Astrocyte (in vitro differentiated cells and primary cell): ENCODE measurements around the gene KLK1. TPM values are rescaled to one million over a fixed set of nuclear protein-coding genes. Genes with fewer than 3 reads are reported as not detected.

ENCODE experiments used
- DNase-seq: peaks from one replicate; pipeline ENCODE4 v3.0.0-alpha.2; 2010; ENCODE audit warnings: low read depth
- FAIRE-seq: peaks from 2 replicates; lab custom pipeline; 2011; peaks lifted over from hg19 to GRCh38; lab: Jason Lieb, UNC
- H2AFZ ChIP-seq: 2 replicates; pipeline ENCODE4 v1.6.0; 2012; ENCODE audit warnings: low read depth, low read length, inconsistent platforms
- H3K27ac ChIP-seq: 2 replicates; pipeline ENCODE4 v1.5.1; 2011; ENCODE audit warnings: low read depth, low read length, inconsistent platforms
- H3K27me3 ChIP-seq: 2 replicates; pipeline ENCODE4 v1.6.0; 2011; ENCODE audit warnings: low read length, inconsistent platforms; ENCODE audit not compliant: insufficient read depth
- H3K36me3 ChIP-seq: 2 replicates; pipeline ENCODE4 v1.5.1; 2011; ENCODE audit warnings: low read length, inconsistent platforms; ENCODE audit not compliant: insufficient read depth
- H3K4me1 ChIP-seq: 2 replicates; pipeline ENCODE4 v1.5.1; 2011; ENCODE audit warnings: low read length, inconsistent platforms; ENCODE audit not compliant: insufficient read depth
- H3K4me2 ChIP-seq: 2 replicates; pipeline ENCODE4 v1.6.0; 2012; ENCODE audit warnings: low read length, inconsistent platforms
- H3K4me3 ChIP-seq: 2 replicates; pipeline ENCODE4 v1.5.1; 2011; ENCODE audit warnings: low read depth, mild to moderate bottlenecking, low read length, inconsistent platforms; ENCODE audit not compliant: insufficient read depth
- H3K79me2 ChIP-seq: 2 replicates; pipeline ENCODE4 v1.6.0; 2012; ENCODE audit warnings: mild to moderate bottlenecking, low read length, inconsistent platforms; ENCODE audit not compliant: insufficient read depth
- H3K9ac ChIP-seq: 2 replicates; pipeline ENCODE4 v1.6.0; 2012; ENCODE audit warnings: mild to moderate bottlenecking, low read length, inconsistent platforms
- H3K9me3 ChIP-seq: 2 replicates; pipeline ENCODE4 v1.5.1; 2012; ENCODE audit warnings: low read depth, mild to moderate bottlenecking, low read length, inconsistent platforms; ENCODE audit not compliant: insufficient read depth
- H4K20me1 ChIP-seq: 2 replicates; pipeline ENCODE4 v1.6.0; 2012; ENCODE audit warnings: low read length, inconsistent platforms; ENCODE audit not compliant: insufficient read depth
- H3K27ac Mint-ChIP-seq: one replicate; pipeline ENCODE4 v1.8.0; 2021; ENCODE audit warnings: mild to moderate bottlenecking, mixed read lengths; ENCODE audit not compliant: unreplicated experiment
- H3K27me3 Mint-ChIP-seq: one replicate; pipeline ENCODE4 v1.8.0; 2021; ENCODE audit warnings: low read depth, mixed read lengths; ENCODE audit not compliant: unreplicated experiment
- H3K36me3 Mint-ChIP-seq: one replicate; pipeline ENCODE4 v1.8.0; 2021; ENCODE audit warnings: low read depth, mixed read lengths; ENCODE audit not compliant: unreplicated experiment
- H3K4me1 Mint-ChIP-seq: one replicate; pipeline ENCODE4 v1.8.0; 2021; ENCODE audit warnings: low read depth, mixed read lengths; ENCODE audit not compliant: unreplicated experiment
- H3K4me3 Mint-ChIP-seq: one replicate; pipeline ENCODE4 v1.8.0; 2021; ENCODE audit warnings: mild to moderate bottlenecking, moderate library complexity, mixed read lengths; ENCODE audit not compliant: unreplicated experiment
- H3K9me3 Mint-ChIP-seq: one replicate; pipeline ENCODE4 v1.8.0; 2021; ENCODE audit warnings: mild to moderate bottlenecking, mixed read lengths; ENCODE audit not compliant: unreplicated experiment
- CTCF ChIP-seq: IDR thresholded peaks from 2 replicates; pipeline ENCODE4 v1.5.1; 2011; ENCODE audit warnings: low read depth, mild to moderate bottlenecking, inconsistent platforms, low read length, moderate library complexity; ENCODE audit not compliant: insufficient read depth
- EZH2 ChIP-seq: IDR thresholded peaks from 2 replicates; pipeline ENCODE4 v1.6.1; 2012; ENCODE audit warnings: mild to moderate bottlenecking, low read length, inconsistent platforms; ENCODE audit not compliant: insufficient read depth
- total RNA-seq: library from RNA; stranded (reverse); gene quantifications from 2 replicates; pipeline ENCODE4 v1.2.1, GENCODE V29; 2021

Gene KLK1
- total RNA-seq, 1 donor from 2014 or later, result not detected

DNA sequence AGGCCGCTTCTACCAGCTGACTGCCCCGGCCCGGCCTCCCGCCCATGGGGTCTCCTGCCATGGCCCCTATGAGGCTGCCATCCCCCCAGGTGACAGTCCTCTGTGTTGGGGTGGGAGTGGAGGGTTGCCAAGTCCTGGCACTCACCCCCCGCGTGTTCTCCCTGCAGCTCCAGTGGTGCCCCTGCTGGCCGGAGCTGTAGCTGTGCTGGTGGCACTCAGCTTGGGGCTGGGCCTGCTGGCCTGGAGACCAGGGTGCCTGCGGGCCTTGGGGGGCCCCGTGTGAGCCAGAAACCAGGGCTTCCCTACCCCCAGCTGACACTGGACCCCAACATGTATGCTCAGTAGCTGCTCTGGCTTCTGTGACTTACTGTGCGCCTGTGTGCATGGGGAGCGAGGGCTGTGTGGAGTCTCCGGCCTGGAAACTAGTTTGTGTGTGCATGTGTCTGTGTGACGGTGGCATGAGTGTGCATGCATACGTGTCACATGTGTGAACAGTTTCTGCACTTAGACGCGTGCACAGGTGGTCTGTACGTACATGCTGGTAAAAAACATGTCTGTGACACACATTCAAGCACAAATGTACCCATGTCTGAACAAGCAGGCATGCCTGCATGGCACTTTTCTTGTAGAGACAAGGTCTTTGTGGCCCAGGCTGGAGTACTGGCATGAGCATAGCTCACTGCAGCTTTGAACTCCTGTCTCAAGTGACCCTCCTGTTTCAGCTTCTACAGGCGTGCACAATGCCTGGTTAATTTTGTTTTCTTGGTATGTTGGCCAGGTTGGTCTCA, 28.5 kb downstream of the KLK1 start:
- H3K4me3 Mint-ChIP-seq, result no peak overlapping the region
- no peak overlapping the region for H3K4me2 ChIP-seq
- TF ChIP-seq EZH2 (no peak), CTCF (no peak)

GRCh38 chr19:50794074-50794875, 29.3 kb downstream of the KLK1 start:
- Histone ChIP-seq H3K36me3 (peaks cover 9% of the 10 kb centered on the region), H2AFZ (no peak overlapping the region), H3K9me3 (no peaks in the 10 kb centered on the region), H4K20me1 (peaks cover 44% of the 10 kb centered on the region), H3K79me2 (peaks cover 13% of the 10 kb centered on the region), H3K27me3 (no peaks in the 10 kb centered on the region), H3K4me3 (no peak overlapping the region), H3K27ac (no peak overlapping the region), H3K4me2 (no peak overlapping the region), H3K4me1 (no peaks in the 10 kb centered on the region), H3K9ac (no peak overlapping the region)
- no peak for FAIRE-seq
- no peak for DNase-seq
- no peak for TF ChIP-seq EZH2
- Mint-ChIP-seq H3K4me1 (no peaks in the 10 kb centered on the region), H3K27me3 (peaks cover 5% of the 10 kb centered on the region), H3K4me3 (no peak overlapping the region), H3K9me3 (peaks cover 4% of the 10 kb centered on the region), H3K27ac (no peak overlapping the region), H3K36me3 (peaks cover 8% of the 10 kb centered on the region)

More for the DNA sequence above, 28.5 kb downstream of the KLK1 start:
- no peak overlapping the region for H2AFZ ChIP-seq
- no peaks in the 10 kb centered on the region for H3K27me3 ChIP-seq
- Mint-ChIP-seq H3K27ac (no peak overlapping the region), H3K4me1 (no peaks in the 10 kb centered on the region), H3K27me3 (no peaks in the 10 kb centered on the region), H3K9me3 (peaks cover 4% of the 10 kb centered on the region), H3K36me3 (peaks cover 8% of the 10 kb centered on the region)
- no peak overlapping the region for H3K27ac ChIP-seq
- peaks cover 52% of the 10 kb centered on the region for H4K20me1 ChIP-seq
- no peak overlapping the region for H3K4me3 ChIP-seq
- peaks cover 12% of the 10 kb centered on the region for H3K36me3 ChIP-seq
- FAIRE-seq (no peak), DNase-seq (no peak)
- no peaks in the 10 kb centered on the region for H3K4me1 ChIP-seq
- H3K9ac ChIP-seq, result no peak overlapping the region
- H3K9me3 ChIP-seq, result no peaks in the 10 kb centered on the region
- H3K79me2 ChIP-seq, result peaks cover 21% of the 10 kb centered on the region

GRCh38 chr19:50793558-50794065, 30.0 kb downstream of the KLK1 start:
- H3K9ac ChIP-seq, result no peak overlapping the region
- Mint-ChIP-seq H3K27ac (no peak overlapping the region), H3K4me3 (no peak overlapping the region), H3K27me3 (peaks cover 5% of the 10 kb centered on the region), H3K9me3 (peaks cover 4% of the 10 kb centered on the region), H3K36me3 (peaks cover 8% of the 10 kb centered on the region), H3K4me1 (no peaks in the 10 kb centered on the region)
- no peak overlapping the region for H3K4me3 ChIP-seq
- H3K27ac ChIP-seq, result no peak overlapping the region
- no peak for FAIRE-seq
- TF ChIP-seq EZH2, result no peak
- no peak for TF ChIP-seq CTCF
- no peak for DNase-seq
- no peak overlapping the region for H3K4me2 ChIP-seq
- H3K79me2 ChIP-seq, result peaks cover 8% of the 10 kb centered on the region
- H2AFZ ChIP-seq, result no peak overlapping the region
- no peaks in the 10 kb centered on the region for H3K4me1 ChIP-seq
- no peaks in the 10 kb centered on the region for H3K27me3 ChIP-seq
- peaks cover 37% of the 10 kb centered on the region for H4K20me1 ChIP-seq
- peaks cover 9% of the 10 kb centered on the region for H3K36me3 ChIP-seq
- H3K9me3 ChIP-seq, result no peaks in the 10 kb centered on the region
